Left cardiac atrium (tissue), 4 donors: ENCODE results near the gene WDR38. TPM values are rescaled to one million over a fixed set of nuclear protein-coding genes. Genes with fewer than 3 reads are reported as not detected.
"Not testable (repeated sequence)": the region's sequence is repeated elsewhere in the genome, so short reads cannot be mapped to it uniquely, and the experiment has no call there.

Source experiments
- ATAC-seq, 2 donors: fragments of 200-7000 bp; cut with Tn5 transposase; one replicate each; pipeline ENCODE4 v1.9.1; 2020; ENCODE audit warnings: mild to moderate bottlenecking in 2 of 2, moderate library complexity in 2 of 2
- DNase-seq: peaks from one replicate; pipeline ENCODE4 v3.0.0-alpha.2; 2020
- intact Hi-C, 2 donors: fragments of 100-400 bp; cut with DNase I; formaldehyde crosslinking; loops; one replicate each; pipeline versions ENCODE4 v1.14.1 to v1.15.1; 2022 to 2023
- total RNA-seq, 2 donors: library from RNA; stranded (reverse); fragmentation: NEBNext Ultra II Directional; extraction: Animal tissue kit (Norgen Biotek cat#: 25700); gene quantifications; one replicate each; pipeline ENCODE4 v1.2.1, GENCODE V29; 2021
- donor health status: DM: no; HTN: yes; CAD: no.
- donor health status: DM: no; HTN: yes; CAD: no; lungs with severe emphysema.
- donor health status: DM: yes; HTN: yes; CAD: no.
- donor health status: Dilated cardiomyopathy.

Gene WDR38
- total RNA-seq, 2 donors from 2014 or later = not detected

DNA sequence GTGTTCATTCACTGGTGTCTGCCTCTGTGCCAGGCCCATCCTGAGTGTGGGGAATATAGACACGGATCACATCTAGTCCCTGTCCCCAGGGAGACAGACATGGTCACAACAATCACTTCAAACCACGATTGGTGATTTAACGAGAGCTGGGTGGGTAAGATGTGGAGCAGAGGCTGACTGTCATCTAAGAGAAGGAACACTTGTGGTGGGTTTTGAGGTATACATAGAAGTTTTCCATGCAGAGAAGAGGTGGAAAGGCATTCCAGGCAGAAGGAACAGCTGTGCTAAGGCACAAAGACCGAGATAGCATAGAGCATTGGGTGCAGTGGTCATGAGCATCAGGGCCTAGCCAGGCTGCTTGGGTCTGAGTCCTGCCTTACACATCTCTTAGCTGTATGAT is 22.7 kb upstream of the WDR38 start:
- intact Hi-C loops = loop anchor here in 1 of 2 donors (5.0 kb wide), 1 partner anchor 48 kb away; no protein-coding TSS in a partner anchor
- ATAC-seq = no peak
- no peak for DNase-seq

DNA sequence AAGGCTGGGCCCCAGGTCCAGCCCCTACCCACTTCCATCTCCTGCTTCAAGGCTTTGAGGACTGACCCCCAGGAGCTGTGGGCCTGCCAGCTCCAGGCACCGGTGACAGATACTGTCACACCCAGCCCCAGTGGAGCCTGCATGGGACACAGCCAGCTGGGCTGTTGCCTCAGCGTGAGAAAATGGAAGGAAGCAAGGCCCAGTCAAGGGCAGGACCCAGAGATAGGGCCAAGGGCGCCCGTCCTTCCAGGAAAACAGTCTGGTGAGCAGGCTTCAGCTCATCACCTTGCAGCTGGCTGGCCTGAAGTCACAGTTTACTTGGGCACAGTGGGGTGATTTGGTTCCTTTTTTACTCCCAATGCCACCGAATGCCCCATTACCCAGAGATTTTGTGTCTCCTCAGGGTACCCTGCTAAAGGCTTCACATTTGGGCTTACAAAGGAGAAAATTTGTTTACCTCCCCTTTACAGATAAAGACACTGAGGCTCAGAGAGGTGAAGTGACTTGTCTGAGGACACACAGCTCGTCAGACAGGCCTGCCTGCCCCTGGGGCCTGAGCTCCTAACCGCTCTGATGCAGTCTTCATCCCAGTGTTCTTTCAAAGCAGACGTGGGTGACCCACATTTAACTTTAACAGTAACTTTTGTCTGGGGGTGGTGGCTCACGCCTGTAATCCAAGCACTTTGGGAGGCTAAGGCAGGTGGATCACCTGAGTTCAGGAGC is 21.5 kb upstream of the WDR38 start:
- intact Hi-C loops = loop anchor here in 1 of 2 donors (5.0 kb wide), 1 partner anchor 50 kb away; no protein-coding TSS in a partner anchor
- ATAC-seq (peak; percentile 81 to 85), DNase-seq (peak; percentile 84)

DNA sequence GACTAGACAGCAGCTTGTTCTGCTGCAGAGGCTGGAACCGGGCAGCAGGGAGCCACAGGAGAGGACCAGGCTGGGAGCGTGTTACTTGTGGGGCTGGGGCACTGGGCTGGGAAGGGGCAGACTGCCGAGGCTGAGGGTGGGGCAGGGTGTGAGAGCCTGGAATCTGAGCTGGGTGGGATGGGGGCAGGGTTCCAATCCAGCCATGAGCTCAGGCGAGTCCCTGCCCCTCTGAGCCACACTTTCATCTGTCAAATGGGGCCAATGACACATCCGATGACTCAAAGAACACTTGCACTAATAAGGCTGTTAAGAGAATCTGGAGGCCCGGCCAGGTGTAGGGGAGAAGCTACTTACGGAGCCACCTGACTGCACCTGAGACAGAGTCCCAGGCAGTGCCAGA is 18.7 kb upstream of the WDR38 start:
- DNase-seq = peak; percentile 51
- intact Hi-C loops = loop anchor here in 1 of 2 donors (5.0 kb wide), 1 partner anchor 52 kb away; no protein-coding TSS in a partner anchor
- ATAC-seq = peak in 1 of 2 donors; percentile 42

DNA sequence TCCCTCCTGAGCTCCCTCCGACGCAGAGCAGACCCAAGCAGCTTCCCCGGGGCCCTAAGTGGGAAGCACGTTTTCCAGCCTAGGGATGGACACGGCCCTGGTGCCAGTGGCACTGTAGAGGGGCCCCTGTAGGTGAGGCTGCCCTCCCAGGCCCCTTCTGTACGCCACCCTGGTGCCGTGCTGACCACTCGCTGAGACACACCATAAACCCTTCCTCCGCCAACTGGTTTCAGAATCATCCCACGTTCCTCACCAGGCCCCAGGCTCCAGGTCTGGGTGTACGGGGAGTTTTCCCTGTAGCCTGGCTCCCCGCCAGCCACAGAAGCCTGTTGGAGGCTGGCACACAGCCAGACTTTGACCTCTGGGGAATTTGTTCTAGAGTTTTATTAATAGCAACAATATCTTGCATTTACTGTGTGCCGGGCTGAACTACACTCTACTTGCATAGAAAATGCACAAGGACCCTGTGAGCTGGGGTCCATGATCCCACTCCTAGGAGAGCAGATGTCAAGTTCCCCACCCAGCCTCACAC is 18.2 kb upstream of the WDR38 start:
- ATAC-seq (peak; percentile 33 to 46), DNase-seq (peak; percentile 87)
- intact Hi-C loops = no loop called here

DNA sequence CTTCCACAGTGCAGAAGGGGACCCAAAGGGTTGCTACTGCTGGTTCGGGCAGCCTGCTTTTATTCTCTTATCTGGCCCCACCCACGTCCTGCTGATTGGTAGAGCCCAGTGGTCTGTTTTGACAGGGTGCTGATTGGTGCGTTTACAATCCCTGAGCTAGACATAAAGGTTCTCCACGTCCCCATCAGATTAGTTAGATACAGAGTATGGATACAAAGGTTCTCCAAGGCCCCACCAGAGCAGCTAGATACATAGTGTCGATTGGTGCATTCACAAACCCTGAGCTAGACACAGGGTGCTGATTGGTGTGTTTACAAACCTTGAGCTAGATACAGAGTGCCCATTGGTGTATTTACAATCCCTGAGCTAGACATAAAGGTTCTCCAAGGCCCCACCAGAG is 15.1 kb upstream of the WDR38 start:
- intact Hi-C loops, ATAC-seq, DNase-seq: not testable (repeated sequence)

DNA sequence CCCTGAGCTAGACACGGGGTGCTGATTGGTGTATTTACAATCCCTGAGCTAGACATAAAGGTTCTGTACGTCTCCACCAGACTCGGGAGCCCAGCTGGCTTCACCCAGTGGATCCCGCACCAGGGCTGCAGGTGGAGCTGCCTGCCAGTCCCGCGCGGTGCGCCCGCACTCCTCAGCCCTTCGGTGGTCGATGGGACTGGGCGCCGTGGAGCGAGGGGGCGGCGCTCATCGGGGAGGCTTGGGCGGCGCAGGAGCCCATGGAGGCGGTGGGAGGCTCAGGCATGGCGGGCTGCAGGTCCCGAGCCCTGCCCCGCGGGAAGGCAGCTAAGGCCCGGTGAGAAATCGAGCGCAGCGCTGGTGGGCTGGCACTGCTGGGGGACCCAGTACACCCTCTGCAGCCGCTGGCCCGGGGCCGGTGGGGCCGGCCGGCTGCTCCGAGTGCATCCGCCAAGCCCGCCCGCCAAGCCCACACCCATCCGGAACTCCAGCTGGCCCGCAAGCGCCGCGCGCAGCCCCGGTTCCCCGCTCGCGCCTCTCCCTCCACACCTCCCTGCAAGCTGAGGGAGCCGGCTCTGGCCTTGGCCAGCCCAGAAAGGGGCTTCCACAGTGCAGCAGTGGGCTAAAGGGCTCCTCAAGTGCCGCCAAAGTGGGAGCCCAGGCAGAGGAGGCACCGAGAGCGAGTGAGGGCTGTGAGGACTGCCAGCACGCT is 14.5 kb upstream of the WDR38 start:
- ATAC-seq, intact Hi-C loops, DNase-seq: not testable (repeated sequence)

DNA sequence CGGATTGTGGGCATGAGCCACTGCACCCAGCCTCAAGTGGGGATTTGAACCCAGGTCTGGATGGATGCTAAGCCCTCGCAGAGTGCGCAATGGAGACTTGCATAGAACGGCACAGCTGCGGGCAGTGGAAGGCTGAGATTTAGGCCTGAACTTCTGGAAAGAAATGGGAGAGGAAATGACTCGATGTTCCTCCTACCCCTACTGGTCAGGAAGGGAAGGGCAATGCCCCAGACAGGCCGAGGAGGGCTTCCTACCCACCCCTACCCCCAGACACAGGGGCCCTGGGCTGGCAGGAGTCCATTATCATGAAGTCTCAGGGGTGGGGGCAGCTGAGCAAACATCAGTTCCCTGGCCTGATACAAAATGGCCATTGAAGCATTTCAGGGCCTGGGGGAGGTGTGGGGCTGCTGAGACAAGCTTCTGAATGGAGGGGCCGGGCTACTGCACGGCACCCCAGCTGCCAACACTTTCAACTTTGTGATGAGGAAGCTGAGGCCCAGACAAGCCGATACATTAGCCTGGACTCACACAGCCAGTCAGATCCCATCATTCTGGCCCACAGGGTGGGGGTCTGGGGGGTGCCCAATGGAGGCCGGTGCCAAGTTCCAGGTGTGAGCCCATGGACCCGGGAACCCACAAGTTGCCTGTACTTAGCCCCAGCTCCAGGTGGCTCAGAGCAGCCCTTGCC is 13.5 kb upstream of the WDR38 start:
- no peak for DNase-seq
- ATAC-seq = peak in 1 of 2 donors; percentile 18
- intact Hi-C loops = no loop called here

DNA sequence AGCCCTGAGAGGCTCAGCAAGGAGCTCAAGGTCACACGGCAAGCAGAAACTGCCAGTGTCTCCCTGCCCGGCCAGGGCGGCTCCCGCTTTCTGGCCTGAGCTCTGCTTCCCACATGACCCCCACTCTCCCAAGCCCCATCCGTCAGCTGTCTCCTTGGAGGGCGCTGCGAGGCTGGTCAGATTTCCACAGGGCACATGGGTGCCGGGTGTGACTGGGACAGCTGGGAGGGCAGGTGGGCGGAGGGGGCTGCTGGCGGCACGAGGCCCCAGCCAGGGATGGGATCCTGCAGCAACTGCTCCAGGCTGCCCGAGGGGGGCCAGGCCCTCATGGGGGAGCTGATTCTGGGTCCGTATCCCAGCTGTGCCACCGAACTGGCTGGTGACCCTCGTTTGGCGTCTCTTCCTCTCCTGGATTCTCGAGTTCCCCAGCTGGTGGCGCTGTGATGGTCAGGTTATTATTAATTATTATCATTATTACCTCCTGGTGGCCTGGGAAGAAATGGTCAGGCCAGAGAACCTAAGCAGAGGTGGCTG is 12.9 kb upstream of the WDR38 start:
- DNase-seq (no peak), ATAC-seq (no peak)
- intact Hi-C loops = no loop called here

DNA sequence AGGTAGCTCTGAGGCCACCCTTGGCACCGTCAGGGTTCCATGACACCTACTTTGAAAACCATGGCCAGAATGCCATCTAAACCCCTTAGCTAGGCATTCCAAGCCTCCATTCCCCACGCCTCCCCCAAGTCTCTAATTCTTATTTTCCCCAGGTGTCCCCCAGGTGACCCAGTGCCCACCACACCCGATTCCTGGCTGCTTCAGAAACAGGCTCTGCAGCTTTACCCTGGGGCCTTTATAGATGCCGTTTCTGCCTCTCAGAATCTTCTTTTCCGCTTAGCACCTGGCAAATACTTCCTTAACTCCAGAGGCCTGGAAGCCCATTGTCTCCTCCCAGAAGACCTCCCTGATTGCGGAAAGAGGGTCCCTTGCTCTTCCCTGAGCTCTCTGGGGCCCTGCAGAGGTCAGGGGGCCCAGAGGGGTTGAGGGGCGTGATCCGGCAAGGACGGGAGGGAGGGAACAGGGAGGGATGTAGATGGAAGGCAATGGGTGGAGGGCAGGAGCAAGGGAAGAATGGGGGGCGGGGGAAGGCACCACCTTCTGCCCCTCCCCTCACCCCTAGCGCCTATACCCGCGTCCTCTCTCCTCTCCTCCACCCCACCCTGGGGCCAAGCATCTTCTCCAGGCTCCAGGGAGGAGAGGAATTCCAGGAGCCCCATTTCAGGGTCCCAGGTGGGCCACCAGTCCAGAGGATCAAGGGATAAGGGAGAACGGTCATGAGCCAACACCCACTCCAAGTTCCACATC is 12.0 kb upstream of the WDR38 start:
- DNase-seq = peak; percentile 5
- intact Hi-C loops = no loop called here
- no peak for ATAC-seq

DNA sequence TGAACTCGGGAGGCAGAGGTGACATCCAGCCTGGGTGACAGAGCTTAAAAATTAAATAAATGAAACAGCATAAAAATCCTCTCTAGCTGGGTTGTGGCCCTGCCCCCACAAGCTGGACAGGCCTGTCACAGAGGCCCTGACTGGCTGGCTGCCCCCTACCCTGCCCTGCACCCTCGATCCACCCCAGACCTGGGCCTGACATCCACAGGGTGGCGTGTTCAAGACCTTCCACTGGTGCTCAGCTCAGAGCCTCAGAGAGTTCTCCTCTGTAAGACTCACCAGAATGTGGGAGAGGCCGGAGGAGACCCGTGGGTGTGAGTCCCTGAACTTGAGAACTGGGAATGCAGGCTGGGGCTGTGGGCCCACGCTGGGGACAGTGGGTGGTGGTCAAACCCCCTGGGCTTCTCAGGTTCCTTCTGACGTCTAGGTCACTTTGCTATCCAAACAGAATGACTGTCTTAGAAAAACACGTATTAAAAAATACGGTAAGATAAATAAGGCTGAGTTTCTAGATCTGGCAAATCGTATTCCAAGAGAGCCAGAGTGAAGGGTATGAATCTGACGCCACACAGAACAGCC is 9.7 kb upstream of the WDR38 start:
- no peak for DNase-seq
- ATAC-seq = no peak
- intact Hi-C loops = no loop called here

DNA sequence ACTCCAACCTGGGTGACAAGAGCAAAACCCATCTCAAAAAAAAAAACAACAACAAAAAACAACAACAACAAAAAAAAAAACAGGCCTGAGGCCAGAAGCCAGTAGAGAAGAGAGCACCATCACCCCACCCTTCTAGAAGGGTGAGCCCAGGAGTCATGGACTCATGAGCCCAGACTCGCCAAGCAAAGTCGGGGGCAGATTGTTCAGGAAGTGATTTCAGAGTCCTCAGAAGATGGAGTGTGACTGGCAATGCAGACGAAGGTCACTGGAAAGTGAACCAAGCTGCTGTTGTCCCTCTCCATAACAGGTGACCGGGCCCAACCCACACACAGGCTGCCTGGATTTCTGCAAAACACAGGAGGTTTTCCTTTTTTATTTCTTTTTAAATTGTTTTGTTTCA is 9.0 kb upstream of the WDR38 start:
- ATAC-seq = no peak
- DNase-seq = no peak
- intact Hi-C loops = no loop called here

DNA sequence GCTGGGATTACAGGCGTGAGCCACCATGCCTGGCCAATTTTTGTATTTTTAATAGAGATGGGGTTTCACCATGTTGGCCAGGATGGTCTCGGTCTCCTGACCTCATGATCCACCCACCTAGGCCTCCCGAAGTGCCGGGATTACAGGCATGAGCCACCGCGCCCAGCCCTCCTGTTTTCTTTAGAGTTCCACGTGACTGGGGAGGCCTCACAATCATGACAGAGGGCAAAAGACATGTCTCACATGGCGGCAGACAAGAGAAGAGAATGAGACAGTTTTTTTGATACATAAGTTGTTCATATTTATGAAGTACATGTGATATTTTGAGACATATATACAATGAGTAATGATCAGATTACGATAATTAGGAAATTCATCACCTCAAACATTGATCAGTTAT is 6.8 kb upstream of the WDR38 start:
- intact Hi-C loops, ATAC-seq: not testable (repeated sequence)
- DNase-seq = peak; percentile 6

DNA sequence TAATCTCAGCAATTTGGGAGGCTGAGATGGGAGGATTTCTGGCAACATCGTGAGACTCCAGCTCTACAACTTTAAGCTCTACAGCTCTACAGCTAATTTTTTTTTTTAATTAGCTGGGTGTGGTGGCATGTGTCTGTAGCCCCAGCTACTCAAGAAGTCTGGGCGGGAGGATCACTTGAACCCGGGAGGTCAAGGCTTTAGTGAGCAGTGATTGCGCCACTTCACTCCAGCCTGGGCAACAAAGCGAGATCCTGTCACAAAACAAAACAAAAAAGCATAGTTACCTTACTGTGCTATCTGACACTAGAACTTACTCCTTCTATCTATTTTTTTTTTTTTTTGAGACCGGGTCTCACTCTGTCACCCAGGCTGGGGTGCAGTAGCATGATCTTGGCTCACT is 6.3 kb upstream of the WDR38 start:
- no peak for ATAC-seq
- intact Hi-C loops = no loop called here
- DNase-seq = no peak

DNA sequence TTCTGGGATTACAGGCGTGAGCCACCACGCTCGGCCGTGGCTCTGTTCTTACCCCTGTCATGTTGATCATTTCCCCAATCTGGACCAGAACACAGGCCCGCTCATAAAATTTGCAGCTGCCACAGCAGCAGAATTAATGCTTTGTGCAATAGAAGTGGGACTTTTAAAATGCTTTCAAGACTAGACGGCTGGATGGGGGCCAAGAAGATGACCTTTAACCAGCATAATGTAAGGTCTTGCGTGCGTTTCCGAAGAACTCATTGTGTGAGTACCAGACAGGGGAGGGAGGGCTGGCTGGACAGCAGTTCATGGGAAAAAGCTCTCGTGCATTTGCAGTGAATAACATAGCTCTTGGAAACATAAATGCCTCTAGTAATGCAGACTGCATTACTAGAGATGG is 3.5 kb upstream of the WDR38 start:
- DNase-seq (no peak), ATAC-seq (no peak)
- intact Hi-C loops = no loop called here

DNA sequence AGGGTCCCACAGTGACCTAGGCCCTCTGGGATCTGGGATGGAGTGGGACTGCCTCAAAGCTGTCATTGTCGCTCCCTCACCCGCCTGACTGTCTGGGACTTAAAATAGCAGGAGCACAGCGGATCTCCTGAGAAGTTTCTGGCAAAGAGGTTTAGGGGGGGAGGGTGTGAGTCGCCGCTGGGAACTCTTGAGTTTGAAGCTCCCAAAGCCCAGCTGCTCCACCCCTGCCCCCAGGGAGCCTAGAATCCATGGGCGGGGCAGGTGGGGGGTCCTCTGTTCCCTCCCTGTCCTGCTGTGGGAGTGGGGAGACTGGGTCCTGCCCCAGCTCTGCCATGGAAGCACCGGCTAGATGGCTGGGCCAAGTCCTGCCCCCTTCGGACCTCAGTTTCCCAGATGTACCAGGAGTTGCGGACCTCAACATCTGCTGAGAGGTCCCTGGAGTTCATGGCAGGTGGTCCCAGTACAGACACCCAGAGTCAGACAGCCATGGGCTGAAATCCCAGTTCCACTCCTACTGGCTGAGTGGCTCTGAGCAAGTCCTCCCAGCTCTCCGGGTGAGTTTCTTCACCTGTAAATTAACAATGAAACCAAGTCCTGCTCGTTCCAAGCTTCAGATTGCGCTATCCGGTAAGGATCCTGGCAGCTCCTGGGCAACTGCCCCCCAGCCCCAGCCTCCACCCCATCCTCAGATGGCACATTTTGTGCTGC is 985 bp upstream of the WDR38 start:
- ATAC-seq (peak; percentile 35 to 41), DNase-seq (no peak)
- intact Hi-C loops = loop anchor here in 1 of 2 donors (2.0 kb wide), 1 partner anchor 79 kb away; no protein-coding TSS in a partner anchor

DNA sequence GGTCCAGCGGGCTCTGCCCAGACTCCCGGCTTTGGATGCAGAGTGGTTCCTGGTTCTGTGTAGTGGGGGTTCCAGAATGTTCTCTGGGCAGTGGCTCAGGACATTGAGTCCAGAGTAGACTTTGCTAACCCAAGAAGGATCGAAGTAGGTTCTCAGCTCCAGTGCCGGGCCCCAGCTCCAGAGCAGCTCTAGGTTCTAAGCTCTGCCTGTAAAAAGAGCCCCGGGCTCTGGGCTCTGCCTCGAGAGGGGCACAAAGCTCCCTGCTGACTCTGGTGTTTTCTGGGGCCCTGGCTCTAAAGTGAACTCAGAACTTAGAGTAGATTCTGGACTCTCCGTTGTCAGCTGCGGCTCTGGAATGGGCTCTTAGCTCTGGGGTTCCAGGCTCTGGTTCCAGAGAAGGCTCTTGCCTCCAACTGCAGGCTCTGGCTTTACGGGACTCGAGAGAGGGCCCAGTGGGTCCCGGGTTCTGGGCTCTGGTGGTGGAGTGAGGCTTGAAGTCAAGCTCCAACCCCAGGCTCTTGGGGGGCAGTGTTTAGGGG is 414 bp downstream of the WDR38 start:
- intact Hi-C loops = loop anchor here (1.0 to 2.0 kb wide), 2 partner anchors 79 to 81 kb away; no protein-coding TSS in a partner anchor
- DNase-seq (no peak), ATAC-seq (no peak)

DNA sequence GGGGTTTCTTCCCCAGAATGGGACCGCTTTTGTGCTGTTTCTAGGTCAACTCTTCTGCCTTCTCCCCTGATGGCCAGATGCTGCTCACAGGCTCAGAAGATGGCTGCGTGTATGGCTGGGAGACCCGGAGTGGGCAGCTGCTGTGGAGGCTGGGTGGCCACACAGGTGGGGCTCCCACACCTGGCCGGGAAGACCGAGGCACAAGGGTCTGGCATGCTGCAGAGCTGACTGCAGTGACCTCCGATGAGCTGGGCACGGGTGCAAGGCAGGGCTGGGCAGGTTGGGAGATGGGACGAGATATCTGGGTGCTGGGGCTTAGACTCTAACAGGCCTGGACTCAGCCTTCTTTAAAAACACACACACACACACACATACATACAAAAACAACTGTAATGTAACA is 901 bp downstream of the WDR38 start:
- intact Hi-C loops = no loop called here
- DNase-seq (no peak), ATAC-seq (no peak)
